ENCODE data around the gene LRRC75A.
"Not testable (repeated sequence)": the region's sequence is repeated elsewhere in the genome, so short reads cannot be mapped to it uniquely, and the experiment has no call there.

The LRRC75A gene

DNA sequence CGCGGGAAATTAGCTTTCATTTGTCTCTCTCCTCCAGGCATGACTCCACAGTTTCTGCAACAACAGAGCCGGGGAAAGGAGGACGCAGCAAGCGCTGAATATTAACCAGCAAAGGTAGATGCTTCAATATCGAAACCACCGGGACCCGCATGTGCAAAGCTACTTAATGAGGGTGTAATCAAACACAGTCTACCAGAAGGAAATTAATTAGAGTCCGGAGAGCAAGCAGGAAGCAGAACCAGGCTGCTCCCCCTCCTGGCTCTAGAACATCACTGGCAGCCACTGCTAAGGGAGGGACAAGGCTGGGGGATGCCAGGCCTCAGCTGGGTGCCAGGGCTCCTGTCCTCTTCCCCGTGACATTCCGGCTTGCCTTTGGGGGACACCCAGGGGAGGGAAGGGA is 21.7 kb downstream of the LRRC75A start:
- DNase-seq, result no peak

DNA sequence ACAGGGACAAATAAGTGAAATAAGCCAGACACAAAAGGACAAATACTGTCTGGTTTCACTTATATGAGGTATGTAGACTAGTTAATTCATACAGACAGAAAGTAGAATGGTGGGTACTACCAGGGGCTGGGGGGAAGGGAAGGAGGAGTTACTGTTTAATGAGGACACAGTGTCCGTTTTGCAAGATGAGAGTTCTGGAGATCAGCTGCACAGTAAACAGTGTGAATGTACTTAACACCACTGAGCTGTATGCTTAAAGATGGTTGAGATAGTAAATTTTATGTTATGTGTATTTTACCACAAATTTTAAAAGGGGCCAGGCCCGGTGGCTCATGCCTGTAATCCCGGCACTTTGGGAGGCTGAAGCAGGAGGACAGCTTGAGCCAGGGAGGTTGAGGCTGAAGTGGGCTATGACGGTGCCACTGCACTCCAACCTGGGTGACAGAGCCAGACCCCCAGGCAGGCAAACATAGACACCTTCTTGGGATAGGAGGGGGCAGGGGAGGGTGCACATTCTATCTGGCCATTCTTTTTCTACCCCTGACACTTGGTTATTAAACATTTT is 23.5 kb downstream of the LRRC75A start:
- no peak for DNase-seq

DNA sequence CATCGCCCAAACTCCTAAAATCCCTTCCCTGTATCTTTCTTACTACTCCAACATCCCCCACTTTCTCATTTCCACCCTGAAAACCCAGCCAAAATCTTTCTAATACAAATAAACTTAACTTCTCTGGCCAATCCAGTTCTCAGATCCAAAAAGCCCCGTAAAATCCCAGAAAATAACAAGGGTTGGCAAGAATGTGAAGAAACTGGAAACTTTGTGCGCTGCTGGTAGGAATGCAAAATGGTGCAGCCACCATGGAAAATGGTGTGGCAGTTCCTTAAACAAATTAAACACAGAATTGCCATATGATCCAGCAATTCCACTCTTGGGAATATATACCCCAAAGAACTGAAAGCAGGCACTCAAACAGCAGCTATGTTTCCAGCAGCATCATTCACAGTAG is 24.1 kb downstream of the LRRC75A start:
- no peak for DNase-seq

DNA sequence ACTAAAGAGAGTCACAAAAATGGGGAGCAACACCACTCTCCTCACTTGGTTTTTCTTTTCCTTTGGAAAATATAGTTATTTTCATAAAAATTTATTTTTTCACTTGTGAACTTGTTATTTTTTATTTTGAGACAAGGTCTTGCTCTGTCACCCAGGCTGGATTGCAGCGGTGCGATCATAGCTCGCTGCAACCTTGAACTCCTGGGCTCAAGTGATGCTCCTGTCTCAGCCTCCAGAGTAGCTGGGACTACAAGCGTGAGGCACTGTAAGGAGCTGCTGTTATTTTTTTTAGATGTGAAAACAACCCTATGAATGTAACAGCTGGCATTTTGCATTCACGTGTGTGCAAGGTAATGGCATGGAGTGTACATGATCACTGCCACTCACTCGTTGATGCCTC is 24.9 kb downstream of the LRRC75A start:
- no peak for DNase-seq

DNA sequence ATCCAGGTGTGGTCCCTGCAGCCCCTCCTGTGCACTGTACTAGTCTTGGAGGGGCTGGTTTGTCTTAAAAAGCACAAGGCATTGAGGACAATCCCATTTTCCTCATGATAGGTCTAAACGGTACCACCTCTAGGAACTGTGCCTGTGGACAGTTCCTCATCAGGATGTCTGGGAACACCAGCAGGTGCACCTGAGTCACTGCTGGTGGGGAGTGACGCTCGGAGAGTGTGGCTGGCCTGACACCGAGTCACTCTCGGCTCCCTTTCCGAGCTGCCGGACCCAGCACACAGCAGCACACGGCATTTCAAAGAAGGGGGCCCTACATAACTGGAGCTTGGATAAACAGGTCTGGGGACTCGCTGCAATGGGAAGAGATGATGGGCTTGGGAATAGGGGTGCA is 25.6 kb downstream of the LRRC75A start:
- no peak for DNase-seq

DNA sequence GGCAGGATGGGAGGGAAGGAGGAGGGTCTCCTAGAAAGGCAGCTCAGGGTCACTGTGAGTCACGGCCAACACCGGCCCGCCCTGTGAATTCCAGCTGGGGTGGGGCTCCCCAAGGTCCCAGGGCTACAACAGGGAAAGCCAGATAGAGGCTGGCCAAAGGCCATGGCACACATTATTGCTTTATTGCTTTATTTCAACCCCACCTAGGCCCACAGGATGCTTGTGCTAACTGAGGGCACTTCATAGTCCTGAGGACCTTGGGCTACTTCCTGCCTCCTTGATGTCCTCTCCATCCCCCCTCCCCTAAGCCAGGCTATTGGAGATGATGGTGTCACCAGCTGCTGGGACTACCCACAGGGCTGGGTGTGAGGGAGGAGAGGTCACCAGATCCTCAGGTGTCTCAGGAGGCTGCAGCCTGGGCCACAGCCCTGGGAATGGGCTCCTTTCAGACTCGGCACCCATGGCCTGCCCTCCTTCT is 26.1 kb downstream of the LRRC75A start:
- no peak for DNase-seq

DNA sequence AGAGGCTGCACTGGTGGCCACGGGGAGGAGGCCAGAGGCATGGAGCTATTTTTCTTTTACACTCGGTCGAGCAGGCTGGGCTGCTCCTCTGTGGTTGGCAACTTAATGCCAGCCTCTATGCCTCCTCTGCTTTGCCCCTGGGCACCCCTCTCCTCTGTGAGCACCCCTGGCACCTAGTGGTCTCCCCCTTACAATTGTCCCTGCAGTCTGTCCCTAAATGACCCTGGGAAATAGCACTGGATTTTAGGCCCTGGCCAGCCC is 27.0 kb downstream of the LRRC75A start:
- DNase-seq, result no peak

DNA sequence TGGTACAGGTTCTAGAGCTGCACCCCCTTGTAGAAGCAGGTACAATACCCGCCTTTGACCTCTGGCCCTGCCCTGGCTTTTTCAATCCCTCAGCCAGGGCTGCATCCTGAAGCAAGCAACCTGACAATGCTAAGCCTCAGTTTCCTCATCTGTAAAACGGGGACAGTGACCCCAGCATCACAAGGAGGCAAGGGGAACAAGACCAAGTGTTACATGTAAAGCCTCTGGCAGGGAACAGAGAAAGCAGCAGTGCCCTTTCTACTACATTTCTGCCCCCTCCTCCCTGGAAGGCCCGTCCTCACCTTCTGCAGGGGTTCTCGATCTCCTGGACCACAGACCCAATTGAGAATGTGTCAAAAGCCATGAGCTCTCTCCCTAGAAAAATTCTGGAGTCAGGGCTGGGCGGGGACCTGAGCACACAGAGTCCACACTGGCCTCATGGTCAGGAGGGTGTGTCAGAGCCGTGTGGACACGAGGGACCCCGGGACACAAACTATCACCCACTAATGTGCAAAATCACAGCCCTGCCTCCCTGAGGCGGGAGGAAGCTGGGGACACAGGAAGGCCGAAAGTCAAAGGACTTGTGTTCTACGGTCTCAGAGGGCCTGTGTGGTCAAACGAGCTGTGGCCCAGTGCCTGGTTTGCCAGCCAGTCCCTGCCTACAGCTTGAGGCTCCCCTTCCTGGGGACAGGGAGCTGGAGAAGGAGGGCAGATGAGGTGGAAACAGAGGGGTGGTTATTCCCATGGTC is 27.5 kb downstream of the LRRC75A start:
- no peak for DNase-seq

DNA sequence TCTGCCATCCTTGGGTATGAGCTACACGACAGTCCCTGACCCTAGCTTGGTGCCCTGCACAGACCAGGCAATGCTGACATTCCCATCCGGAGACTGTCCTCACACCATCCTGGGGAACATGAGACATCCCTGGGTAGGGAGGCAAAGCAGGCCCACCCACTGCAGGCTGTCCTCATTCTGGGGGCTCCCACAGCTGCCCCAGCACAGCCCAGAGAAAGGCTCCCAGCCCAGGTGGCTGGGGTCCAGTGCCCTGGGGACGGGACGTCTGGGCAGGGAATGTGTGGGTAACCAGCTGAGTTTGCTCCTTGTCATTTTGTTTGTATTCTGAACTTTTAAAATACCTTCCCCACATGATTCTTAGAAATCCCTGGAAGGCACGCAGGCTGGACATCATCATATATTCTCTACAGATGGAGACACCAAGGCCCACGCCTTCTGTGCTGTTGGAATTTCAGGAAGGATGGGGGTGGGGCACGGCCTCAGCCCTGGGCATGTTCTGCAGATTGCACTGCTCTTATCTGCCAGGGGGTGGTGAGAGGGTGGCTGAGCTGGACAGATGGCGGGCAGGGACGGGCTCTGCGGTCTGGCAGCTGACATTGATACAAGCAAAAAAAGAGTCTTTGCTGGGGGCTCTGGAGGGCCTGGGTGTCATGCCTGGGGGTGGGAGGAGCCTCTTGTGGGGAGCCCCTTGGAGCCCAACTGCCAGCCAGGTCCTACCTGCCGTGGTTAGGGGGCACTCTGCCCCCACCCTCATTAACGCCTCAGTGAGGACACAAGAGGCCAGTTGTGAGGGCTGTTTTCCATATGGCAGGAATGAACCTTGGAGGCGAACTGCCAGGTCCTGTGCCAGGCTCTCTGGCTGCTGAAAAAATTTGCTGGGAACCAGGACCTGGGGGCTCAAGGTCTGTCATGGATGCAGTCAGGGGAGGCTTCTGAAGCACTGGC is 28.4 kb downstream of the LRRC75A start:
- no peak for DNase-seq

DNA sequence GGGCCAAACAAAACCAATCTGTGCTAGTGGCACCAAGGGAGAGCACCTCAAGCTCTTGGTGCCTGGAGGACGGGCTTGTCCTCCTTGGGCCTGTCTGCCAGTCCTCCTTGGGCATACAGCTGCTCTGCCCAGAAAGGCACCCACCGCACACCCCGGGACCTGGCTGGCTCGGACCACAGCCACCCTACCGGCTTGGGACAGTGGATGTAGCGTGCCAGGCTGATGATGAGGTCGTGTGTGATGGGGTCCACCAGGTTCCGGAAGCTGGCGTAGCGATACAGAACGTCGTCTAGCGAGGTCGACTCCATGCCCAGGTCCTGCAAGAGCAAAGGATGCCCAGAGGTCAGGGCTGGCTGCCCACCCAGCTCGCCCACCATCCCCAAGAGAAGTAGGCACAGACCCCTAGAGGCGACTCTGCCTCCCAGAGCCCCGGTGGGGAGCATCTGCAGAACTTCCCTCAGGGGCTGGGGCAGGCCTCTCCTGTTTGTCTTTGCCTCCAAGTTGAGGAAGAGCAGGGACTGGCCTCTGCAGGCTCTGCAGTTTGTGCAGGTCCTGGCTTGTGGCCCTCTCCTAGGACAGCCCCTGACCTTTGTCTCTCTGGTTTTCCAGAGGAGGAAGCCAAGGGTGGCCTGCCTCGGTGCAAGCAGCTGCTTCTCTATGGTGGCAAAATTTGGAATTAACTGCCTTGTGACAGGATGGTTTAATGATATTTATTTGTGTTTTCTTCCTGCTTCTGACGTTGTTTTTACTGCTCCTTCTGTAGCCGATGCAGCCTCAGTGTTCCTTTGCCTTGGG is 29.7 kb downstream of the LRRC75A start:
- DNase-seq, result no peak

DNA sequence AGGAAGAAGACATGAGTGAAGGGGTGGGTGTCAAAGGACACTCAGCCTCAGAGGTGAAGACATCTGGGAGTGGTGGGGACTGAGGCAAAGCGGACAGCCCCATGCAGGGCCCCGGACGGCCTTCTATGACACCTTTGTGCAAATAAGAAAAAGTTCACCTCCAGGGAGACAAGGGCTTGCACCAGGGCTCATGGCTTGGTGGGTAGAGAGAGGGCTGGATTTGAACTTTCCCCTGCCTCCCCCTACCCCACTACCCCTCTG is 30.5 kb downstream of the LRRC75A start:
- DNase-seq, result no peak

DNA sequence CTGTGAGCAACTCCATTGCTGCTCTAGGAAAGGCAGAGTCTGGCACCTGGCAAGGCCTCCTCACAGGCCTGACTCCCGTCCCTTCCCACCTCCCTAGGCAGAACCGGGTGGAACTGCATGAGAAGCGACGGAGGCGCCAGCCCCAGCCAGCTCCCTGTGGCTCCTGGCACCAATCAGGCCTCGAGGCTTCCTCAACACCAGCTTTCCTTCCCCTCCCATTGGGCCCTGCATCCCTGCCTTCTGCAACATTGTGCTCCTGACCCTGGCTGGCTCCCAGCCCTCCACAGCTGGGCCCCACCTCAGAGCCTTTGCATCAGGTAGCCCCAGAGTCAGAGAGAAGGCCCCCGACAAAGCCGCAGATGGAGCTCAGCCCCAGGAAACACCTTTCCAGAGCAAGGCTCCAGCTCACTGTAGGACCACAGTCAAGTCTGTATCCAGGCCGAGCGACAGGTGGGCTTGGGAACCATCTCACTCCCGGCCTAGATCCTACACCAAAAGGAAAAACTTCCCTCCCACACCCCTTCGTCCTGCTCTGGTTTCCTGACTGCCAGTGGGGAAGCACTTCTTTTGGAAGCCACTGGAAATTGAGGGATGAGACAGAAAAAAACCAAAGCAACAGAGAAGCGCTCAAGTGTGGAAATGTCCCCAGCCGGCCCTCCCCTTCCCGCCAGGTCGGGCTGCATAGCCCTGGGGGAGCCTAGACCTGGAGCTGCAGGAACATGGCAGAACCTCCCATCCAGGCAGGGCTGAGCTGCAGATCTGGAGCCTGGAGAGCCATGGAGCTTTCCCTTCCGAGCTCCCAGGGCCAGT is 31.0 kb downstream of the LRRC75A start:
- no peak for DNase-seq

DNA sequence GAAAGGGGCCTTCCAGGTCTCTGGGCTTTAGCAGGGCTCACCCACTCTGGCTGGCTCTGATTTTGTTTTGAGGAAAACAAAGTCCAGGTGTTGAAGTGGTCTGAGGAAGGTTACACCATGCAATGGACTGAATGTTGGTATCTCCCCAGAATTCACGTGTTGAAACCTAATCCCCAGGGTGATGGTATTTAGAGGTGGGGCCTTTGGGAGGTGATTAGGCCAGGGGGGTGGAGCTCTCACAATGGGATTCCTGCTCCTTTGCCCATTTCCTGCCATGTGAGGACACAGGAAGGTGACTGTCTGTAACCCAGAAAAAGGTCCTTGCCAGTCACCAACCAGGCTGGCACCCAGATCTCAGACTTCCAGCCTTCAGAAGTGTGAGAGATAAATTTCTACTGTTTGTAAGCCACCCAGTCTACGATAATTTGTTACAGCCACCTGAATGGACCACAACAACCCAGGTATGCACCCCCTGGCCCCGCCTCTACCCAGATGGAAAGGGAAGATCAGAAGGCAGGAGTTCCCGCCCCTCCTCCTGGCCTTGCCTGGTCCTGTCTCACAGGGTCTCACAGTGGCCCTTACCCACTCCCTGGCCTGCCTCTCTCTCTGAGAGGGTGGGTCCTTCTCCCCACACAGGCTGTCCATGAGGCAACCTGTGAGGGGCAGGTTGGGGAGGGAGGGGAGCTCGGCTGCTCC is 32.0 kb downstream of the LRRC75A start:
- no peak for DNase-seq

DNA sequence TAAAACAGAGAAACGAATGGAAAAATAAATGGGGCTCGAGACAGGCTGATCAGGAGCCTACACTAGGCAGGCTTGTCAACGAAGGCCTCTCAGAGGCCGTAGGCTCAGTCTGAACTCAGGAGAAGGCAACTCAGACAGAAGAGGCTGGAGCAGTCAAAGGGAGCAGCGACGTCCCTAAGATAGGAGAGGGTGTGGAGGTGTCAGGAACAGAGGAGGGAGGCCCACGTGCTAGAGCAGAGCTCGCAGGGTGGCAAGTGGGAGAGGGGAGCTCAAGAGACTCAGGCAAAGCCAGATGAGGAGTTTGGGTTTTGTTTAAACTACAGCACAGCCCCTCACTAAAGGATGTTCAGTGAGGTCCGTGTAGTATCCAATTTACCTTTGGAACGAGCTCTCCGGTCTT is 32.7 kb downstream of the LRRC75A start:
- no peak for DNase-seq

DNA sequence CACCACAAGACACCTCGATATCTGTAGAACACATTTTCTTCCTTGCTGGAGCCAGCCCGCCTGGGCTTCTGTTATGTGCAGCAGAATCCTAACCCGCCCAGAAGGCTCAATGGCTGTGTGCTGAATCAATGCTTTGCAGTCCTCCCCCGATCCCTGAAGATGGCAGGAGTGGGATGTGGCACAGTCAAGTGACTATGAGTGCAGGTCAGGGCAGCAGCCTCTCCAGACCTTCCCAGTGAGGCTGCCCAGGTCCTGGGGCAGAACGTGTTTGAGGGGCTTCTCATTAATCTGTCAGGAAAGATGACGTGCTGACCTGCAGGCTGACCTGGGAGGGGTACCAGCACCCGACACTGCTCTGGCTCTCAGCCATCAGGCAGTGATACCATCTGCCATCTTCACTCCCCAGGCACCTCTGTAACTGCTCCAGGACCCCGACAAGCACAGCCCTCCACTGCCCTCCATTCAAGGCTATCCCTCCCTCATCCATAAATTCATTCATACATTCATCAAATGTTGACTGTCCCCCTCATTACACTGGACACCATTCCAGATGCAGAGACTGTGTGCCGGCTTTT is 35.2 kb downstream of the LRRC75A start:
- DNase-seq, result no peak

DNA sequence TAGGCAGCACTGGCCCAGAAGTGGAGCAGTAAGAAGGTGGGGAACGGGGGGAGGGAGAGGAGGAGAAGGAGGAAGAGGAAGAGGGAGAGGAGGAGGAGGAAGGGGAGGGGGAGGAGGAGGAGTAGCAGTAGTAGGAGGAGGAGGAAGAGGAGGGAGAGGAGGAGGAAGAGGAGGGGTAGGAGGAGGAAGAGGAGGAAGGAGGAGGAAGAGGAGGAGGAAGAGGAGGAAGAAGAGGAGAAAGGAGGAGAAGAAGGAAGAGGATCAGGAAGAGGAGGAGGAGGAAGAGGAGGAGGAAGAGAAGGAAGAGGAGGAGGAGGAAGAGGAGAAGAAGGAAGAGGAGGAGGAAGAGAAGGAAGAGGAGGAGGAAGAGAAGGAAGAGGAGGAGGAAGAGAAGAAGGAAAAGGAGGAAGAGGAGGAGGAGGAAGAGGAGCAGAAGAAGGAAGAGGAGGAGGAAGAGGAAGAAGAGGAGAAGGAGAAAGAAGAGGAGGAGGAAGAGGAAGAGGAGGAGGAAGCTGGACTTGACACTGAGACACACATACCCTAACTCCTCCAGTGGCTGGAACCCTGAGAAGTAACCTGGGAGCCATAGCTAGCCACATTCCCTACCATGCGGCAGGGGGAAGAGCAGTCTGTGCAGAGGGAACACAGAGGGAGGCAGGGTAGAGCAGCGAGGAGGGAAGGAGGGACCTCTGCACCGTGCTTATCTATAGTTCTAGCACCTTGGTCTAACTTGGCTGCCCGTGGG is 35.8 kb downstream of the LRRC75A start:
- DNase-seq, result no peak

DNA sequence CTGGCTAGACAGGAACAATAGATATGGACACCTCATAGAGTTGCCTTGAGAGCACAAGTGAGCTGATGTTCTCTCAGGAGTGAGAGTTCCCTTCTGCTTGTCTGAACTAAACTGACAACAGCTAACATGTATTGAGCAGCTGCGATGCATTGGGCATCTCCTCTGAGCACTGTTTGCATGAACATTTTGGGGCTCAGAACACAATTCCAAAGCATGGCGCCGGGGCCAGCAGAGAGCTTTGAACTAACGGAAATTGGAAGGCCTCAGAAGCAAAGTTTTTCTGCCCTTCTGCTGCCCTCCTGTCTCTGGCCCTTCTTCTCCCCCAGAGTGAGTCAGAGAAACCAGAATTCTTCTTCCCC is 38.5 kb downstream of the LRRC75A start:
- DNase-seq, result no peak

DNA sequence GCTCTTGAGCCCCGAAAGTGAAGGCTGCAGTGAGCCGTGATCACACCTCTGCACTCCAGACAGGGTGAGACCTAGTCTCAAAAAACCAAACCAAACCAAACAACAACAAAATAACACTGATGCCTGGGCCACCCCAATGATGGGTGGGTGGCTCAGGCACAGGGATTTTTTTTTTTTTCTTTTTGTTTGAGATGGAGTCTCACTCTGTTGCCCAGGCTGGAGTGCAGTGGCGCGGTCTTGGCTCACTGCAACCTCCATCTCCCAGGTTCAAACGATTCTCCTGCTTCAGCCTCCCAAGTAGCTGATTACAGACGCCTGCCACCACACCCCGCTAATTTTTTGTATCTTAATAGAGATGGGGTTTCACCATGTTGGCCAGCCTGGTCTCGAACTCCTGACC is 39.7 kb downstream of the LRRC75A start:
- DNase-seq, result not testable (repeated sequence)

DNA sequence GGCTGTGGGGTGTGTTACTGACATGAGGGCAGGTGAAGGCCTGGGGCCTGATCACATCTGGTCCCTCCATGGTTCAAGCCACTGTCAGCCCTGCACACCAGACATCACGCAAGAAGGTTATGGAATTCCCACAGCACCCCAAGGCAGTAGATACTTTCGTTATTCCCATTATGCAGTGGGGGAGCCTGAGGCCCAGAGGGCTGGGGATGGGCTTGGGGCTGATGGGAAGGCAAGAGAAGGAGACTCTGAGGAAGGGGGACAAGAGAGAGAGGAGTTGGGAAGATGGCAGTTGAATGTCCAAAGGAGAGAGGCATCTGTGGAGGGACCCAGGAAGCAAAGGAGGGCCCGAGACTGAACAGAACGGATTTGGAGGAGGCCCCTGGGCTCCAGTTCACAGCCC is 42.0 kb downstream of the LRRC75A start:
- no peak for DNase-seq

DNA sequence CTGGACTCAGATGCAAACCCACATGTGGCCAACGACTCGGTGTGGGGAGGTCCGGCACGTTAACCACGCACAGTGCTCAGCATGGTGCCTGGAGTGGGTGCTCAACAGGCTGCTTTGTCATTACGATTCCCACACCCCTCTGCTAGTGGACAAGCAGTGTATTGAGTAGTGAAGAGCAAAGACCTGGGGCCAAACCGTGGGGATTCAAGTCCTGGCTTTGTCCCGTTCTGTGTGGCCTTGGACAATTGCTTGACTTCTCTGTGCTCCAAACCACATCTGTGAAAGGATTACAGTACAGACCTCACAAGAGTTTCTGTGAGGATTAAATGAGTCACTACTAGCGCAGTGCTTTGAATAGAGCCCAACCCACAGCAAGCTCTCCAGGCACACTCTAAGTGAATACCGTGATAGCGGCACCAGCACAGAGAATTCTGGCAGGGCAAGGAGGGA is 42.8 kb downstream of the LRRC75A start:
- DNase-seq, result no peak

DNA sequence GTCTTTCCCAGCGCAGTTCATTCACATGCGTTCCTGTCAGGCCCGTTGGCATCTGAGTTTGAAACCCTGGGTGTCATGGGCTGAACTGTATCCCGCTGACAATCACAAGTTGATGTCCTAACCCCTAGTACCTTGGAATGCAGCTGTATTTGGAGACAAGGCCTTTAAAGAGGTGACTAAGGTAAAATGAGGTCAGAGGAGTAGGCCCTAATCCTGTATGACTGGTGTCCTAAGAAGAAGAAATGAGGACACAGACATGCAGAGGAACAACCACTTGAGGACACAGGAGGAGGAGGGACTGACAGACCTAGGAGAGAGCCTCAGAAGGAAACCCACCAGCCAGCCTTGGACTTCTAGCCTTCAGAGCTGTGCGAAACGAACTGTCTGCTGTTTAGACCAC is 43.5 kb downstream of the LRRC75A start:
- no peak for DNase-seq
